Vagina (tissue), 2 donors: ENCODE measurements around the gene DPEP3.

Source experiments
- POLR2AphosphoS5 ChIP-seq, 2 donors: sonication (generic); formaldehyde crosslinking; IDR thresholded peaks; one replicate each; pipeline ENCODE4 v1.9.0; 2017; ENCODE audit warnings: antibody characterized with exemption in 2 of 2, mild to moderate bottlenecking in 2 of 2, low read depth in 1 of 2; ENCODE audit not compliant: insufficient read depth in 1 of 2
- TF ChIP-seq, protein P1 (sequence below), 3 experiments: fragments of 450-650 bp in 2 of 3; fragments of 200-600 bp in 1 of 3; sonication (generic) in 1 of 3; IDR thresholded peaks; one replicate each; pipeline ENCODE4 v1.5.1; 2017 to 2019; ENCODE audit warnings: antibody characterized with exemption in 3 of 3, mild to moderate bottlenecking in 2 of 3, moderate library complexity in 2 of 3

DNA sequence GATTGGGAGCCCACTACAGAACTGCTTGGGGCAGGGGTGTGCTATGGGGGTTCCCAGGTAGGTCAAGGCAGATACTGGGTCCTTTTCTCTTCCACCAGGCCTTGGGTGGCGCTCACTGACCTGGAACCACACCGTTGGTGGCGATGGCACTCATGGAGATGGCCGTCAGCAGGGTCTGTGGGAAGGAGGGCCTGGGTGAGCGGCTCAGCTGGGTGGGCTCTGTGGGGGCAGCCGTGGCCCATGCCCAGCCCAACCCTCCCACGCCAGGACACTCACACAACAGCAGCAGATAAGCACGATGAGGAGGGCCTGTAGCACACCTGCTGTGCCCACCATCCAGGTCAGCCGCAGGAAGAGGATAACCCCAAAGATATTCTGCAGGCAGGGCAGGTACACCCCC, 22.7 kb downstream of the DPEP3 start:
- TF ChIP-seq, protein P1, sequence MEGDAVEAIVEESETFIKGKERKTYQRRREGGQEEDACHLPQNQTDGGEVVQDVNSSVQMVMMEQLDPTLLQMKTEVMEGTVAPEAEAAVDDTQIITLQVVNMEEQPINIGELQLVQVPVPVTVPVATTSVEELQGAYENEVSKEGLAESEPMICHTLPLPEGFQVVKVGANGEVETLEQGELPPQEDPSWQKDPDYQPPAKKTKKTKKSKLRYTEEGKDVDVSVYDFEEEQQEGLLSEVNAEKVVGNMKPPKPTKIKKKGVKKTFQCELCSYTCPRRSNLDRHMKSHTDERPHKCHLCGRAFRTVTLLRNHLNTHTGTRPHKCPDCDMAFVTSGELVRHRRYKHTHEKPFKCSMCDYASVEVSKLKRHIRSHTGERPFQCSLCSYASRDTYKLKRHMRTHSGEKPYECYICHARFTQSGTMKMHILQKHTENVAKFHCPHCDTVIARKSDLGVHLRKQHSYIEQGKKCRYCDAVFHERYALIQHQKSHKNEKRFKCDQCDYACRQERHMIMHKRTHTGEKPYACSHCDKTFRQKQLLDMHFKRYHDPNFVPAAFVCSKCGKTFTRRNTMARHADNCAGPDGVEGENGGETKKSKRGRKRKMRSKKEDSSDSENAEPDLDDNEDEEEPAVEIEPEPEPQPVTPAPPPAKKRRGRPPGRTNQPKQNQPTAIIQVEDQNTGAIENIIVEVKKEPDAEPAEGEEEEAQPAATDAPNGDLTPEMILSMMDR (IDR thresholded peaks at IDR 0.05): no peak
- TF ChIP-seq POLR2AphosphoS5 (IDR thresholded peaks at IDR 0.05; ENCODE audit: insufficient read depth in 1 of 2, low read depth in 1 of 2): no peak
